Karpas-422 (cell line): ENCODE data around the gene BRF1. TPM values are rescaled to one million over a fixed set of nuclear protein-coding genes. Genes with fewer than 3 reads are reported as not detected.

ENCODE experiments used
- total RNA-seq: library from RNA; depleted of rRNA; stranded (reverse); fragments of >200 nt; shearing (Covaris generic); gene quantifications from 2 replicates; pipeline ENCODE4 v1.2.3, GENCODE V29; 2014; ENCODE audit warnings: low replicate concordance; rRNA removed

Gene BRF1
- total RNA-seq, 1 experiment from 2014 or later: 19.0 TPM

Other genes with a start within 250 kb of the BRF1 start
- gene GPR132, start 235.6 kb downstream of the BRF1 start, total RNA-seq: not detected in 2 replicates
- 0.29 TPM in 1 of 2 replicates, not detected in the other for gene JAG2, start 132.2 kb downstream of the BRF1 start, total RNA-seq
- gene NUDT14, start 119.7 kb downstream of the BRF1 start, total RNA-seq: 20.6 and 30.1 TPM in 2 replicates
- gene BTBD6, start 52.5 kb downstream of the BRF1 start, total RNA-seq: 58.9 and 130 TPM in 2 replicates
- 32.4 and 55.8 TPM in 2 replicates for gene PACS2, start 13.7 kb upstream of the BRF1 start, total RNA-seq
- gene TEX22, start 97.5 kb upstream of the BRF1 start, total RNA-seq: 0.67 and 1.7 TPM in 2 replicates
- gene MTA1, start 118.8 kb upstream of the BRF1 start, total RNA-seq: 94.6 and 204 TPM in 2 replicates
- 0.45 TPM in 1 of 2 replicates, not detected in the other for gene CRIP2, start 173.8 kb upstream of the BRF1 start, total RNA-seq
- 140 and 285 TPM in 2 replicates for gene CRIP1, start 185.9 kb upstream of the BRF1 start, total RNA-seq
- gene TEDC1, start 190.2 kb upstream of the BRF1 start, total RNA-seq: 9.8 and 35.6 TPM in 2 replicates
- gene TMEM121, start 225.6 kb upstream of the BRF1 start, total RNA-seq: 0.18 TPM in 1 of 2 replicates, not detected in the other